Common myeloid progenitor, CD34-positive (primary cell): Measurements from ENCODE around the gene CCSAP.
"Not testable (repeated sequence)": the region's sequence is repeated elsewhere in the genome, so short reads cannot be mapped to it uniquely, and the experiment has no call there.

Experiments
- CTCF ChIA-PET: fragments of 350-600 bp; sonication (Branson Sonifier 250); formaldehyde crosslinking; loops from one replicate; lab custom pipeline; 2021; ENCODE audit warnings: antibody characterized with exemption; lab: Charles Lee
- POLR2A ChIA-PET: fragments of 350-600 bp; sonication (Branson Sonifier 250); formaldehyde crosslinking; loops from one replicate; lab custom pipeline; 2021; ENCODE audit warnings: antibody characterized with exemption; lab: Charles Lee
- DNase-seq, 3 donors: peaks; one replicate each; pipeline versions ENCODE4 v3.0.0 to v3.0.0-alpha.2; 2013
- H3K27ac ChIP-seq, 2 experiments: 1 replicate in 1 of 2; 2 replicates in 1 of 2; pipeline ENCODE4 v1.7.0; 2013; ENCODE audit warnings: inconsistent platforms in 2 of 2, low read length in 2 of 2, mild to moderate bottlenecking in 2 of 2, low read depth in 1 of 2, moderate library complexity in 1 of 2; ENCODE audit not compliant: severe bottlenecking in 2 of 2, insufficient read depth in 1 of 2, poor library complexity in 1 of 2
- H3K27me3 ChIP-seq, 5 experiments: replicated peaks in 2 of 5; 1 replicate in 3 of 5; 2 replicates in 2 of 5; pipeline versions ENCODE4 v1.6.1 to v1.7.0; 2013; ENCODE audit warnings: low read length in 4 of 5, mild to moderate bottlenecking in 2 of 5, moderate library complexity in 2 of 5, inconsistent platforms in 1 of 5; ENCODE audit not compliant: insufficient read depth in 5 of 5, control insufficient read depth in 4 of 5
- H3K36me3 ChIP-seq, 4 experiments: 1 replicate in 2 of 4; 2 replicates in 2 of 4; pipeline versions ENCODE4 v1.6.1 to v1.7.0; 2013; ENCODE audit warnings: low read length in 3 of 4, control low read depth in 1 of 4, mild to moderate bottlenecking in 1 of 4; ENCODE audit not compliant: control insufficient read depth in 4 of 4, insufficient read depth in 4 of 4
- H3K4me1 ChIP-seq, 4 experiments: 1 replicate in 3 of 4; 2 replicates in 1 of 4; pipeline versions ENCODE4 v1.6.1 to v1.7.1; 2013; ENCODE audit warnings: low read length in 3 of 4, mild to moderate bottlenecking in 3 of 4, control low read depth in 1 of 4, inconsistent platforms in 1 of 4, moderate library complexity in 1 of 4; ENCODE audit not compliant: control insufficient read depth in 4 of 4, insufficient read depth in 4 of 4; ENCODE audit errors: control extremely low read depth in 1 of 4
- H3K4me3 ChIP-seq, 7 experiments: 1 replicate in 4 of 7; 2 replicates in 3 of 7; pipeline versions ENCODE4 v1.5.1 to v1.7.0; 2013; ENCODE audit warnings: mild to moderate bottlenecking in 7 of 7, low read length in 6 of 7, moderate library complexity in 6 of 7, inconsistent platforms in 2 of 7, low read depth in 2 of 7, control low read depth in 1 of 7; ENCODE audit not compliant: insufficient read depth in 4 of 7, control insufficient read depth in 1 of 7; ENCODE audit errors: extremely low read depth in 1 of 7
- H3K9me3 ChIP-seq, 5 experiments: 1 replicate in 4 of 5; 2 replicates in 1 of 5; pipeline versions ENCODE4 v1.6.1 to v1.7.1; 2013; ENCODE audit warnings: low read length in 4 of 5, mild to moderate bottlenecking in 2 of 5, inconsistent platforms in 1 of 5, low read depth in 1 of 5, moderate library complexity in 1 of 5; ENCODE audit not compliant: control insufficient read depth in 4 of 5, insufficient read depth in 2 of 5; ENCODE audit errors: control extremely low read depth in 1 of 5
- WGBS: methylation state at CpG from one replicate; pipeline ENCODE4 v1.1.5; 2013; ENCODE audit not compliant: insufficient coverage; 5-methylcytosine and 5-hydroxymethylcytosine counted together

CCSAP gene

DNA sequence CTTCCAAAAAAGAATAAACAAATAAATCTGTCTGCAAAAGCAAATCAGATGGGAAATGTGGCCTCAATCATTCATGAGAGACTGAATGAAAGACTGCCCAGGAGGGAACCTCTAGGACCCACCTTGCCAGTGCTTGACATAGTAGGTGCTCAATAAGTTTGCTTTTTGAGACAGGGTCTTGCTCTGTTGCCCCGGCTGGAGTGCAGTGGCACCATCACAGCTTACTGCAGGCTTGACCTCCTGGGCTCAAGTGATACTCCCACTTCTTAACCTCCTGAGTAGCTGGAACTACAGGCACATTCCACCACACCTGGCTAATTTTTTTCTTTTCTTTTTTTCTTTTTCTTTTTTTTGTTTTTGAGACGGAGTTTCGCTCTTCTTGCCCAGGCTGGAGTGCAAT, 40.3 kb upstream of the CCSAP start:
- CTCF ChIA-PET: no interaction called here
- Histone ChIP-seq H3K27me3 (peaks cover 0 to 21% (median 3%) of the 10 kb centered on the region in 5 experiments), H3K4me1 (no peaks in the 10 kb centered on the region), H3K27ac (no peak overlapping the region), H3K9me3 (no peaks in the 10 kb centered on the region), H3K4me3 (no peak overlapping the region), H3K36me3 (no peaks in the 10 kb centered on the region)
- POLR2A ChIA-PET: no interaction called here
- no peak for DNase-seq
- WGBS: 100% methylated on average over 2 of the region's 3 CpGs

DNA sequence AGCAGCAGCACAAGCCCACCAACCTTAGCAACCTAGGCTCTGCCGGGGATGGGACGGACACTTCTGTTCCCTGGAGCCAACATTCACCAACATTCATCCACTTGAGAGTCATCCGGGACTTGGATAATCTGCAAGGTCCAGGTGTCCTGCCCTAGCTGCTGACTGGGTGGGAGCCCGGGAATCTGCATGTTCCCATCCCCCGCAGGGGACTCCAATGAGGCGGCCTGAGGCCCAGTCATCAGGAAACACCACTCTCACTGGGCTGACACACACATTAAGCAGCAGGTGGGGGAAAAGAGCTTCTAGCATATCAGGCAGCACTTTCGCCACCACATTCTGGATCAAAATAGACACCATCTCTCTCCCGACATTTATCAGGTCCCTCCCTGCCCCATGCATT, 38.4 kb upstream of the CCSAP start:
- WGBS: 100% methylated on average over 5 of the region's 8 CpGs
- ChIA-PET POLR2A (no interaction called here), CTCF (interaction anchor here (1.5 kb wide), 1 partner anchor 10 kb away, joined by 3 read pairs; no protein-coding TSS in a partner anchor)
- no peak overlapping the region for H3K27ac ChIP-seq
- no peak overlapping the region for H3K4me3 ChIP-seq
- H3K27me3 ChIP-seq: peaks cover 0 to 21% (median 3%) of the 10 kb centered on the region in 5 experiments
- no peaks in the 10 kb centered on the region for H3K9me3 ChIP-seq
- H3K4me1 ChIP-seq: no peaks in the 10 kb centered on the region
- DNase-seq: no peak
- no peaks in the 10 kb centered on the region for H3K36me3 ChIP-seq

DNA sequence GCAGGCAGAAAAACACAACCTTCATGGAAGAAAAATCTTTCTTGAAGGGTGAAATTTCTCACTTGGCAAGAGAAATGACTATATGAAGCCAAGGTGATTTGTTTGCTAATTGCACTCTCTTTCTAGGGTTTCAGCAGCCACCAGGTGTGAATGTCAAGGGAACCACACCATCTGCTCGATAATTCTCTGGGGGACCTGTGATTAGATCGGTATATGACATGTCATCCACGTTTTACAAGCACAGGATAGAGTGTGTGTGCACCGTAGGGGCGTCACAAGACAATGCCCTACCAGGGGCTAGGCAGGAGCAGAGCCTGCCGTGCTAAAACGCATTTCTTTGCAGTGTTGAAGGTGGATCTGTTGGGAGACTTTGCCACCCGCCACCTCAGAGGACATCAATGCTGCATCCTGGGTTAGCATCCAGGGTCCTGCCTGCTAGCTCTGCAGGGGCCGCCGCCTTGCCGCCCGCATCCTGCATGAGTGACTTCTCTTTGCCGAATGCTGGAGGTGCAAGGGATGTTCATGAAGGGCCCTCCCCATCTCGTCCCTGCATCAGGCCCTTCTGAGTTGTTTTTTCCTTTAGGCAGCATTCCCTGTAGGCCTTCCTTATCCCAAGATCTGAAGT, 37.8 kb upstream of the CCSAP start:
- no peaks in the 10 kb centered on the region for H3K4me1 ChIP-seq
- H3K27me3 ChIP-seq: peaks cover 0 to 19% (median 3%) of the 10 kb centered on the region in 5 experiments
- no peaks in the 10 kb centered on the region for H3K36me3 ChIP-seq
- ChIA-PET CTCF (interaction anchor here (1.5 kb wide), 1 partner anchor 9 kb away, joined by 3 read pairs; no protein-coding TSS in a partner anchor), POLR2A (no interaction called here)
- H3K9me3 ChIP-seq: no peaks in the 10 kb centered on the region
- no peak overlapping the region for H3K27ac ChIP-seq
- WGBS: 90% methylated on average over 14 of the region's 14 CpGs
- no peak overlapping the region for H3K4me3 ChIP-seq
- DNase-seq: no peak

DNA sequence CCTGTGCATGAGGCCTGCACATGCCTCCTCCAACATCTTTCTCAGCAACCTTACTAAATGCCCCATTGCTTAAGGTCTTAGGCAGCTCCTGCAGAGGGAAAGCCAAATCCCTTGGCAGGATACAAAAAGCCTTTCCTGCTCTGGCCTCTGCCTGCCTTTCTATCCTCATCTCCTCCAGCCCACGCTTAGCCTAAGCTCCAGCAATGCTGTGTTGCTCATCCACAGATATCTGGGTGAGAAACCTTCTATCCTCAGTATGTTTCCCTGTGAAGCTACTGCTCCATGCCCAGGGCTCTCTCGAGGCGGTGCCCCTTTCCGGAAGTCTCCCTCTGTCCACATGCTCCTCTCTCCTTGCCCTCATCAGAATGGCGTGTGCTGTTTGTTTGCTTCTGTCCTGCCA, 37.0 kb upstream of the CCSAP start:
- Histone ChIP-seq H3K4me3 (no peak overlapping the region), H3K9me3 (no peaks in the 10 kb centered on the region), H3K4me1 (no peaks in the 10 kb centered on the region), H3K27me3 (peaks cover 0 to 16% (median 3%) of the 10 kb centered on the region in 5 experiments), H3K27ac (no peak overlapping the region), H3K36me3 (no peaks in the 10 kb centered on the region)
- DNase-seq: no peak
- 70% methylated on average over 3 of the region's 5 CpGs for WGBS
- ChIA-PET POLR2A (no interaction called here), CTCF (no interaction called here)

DNA sequence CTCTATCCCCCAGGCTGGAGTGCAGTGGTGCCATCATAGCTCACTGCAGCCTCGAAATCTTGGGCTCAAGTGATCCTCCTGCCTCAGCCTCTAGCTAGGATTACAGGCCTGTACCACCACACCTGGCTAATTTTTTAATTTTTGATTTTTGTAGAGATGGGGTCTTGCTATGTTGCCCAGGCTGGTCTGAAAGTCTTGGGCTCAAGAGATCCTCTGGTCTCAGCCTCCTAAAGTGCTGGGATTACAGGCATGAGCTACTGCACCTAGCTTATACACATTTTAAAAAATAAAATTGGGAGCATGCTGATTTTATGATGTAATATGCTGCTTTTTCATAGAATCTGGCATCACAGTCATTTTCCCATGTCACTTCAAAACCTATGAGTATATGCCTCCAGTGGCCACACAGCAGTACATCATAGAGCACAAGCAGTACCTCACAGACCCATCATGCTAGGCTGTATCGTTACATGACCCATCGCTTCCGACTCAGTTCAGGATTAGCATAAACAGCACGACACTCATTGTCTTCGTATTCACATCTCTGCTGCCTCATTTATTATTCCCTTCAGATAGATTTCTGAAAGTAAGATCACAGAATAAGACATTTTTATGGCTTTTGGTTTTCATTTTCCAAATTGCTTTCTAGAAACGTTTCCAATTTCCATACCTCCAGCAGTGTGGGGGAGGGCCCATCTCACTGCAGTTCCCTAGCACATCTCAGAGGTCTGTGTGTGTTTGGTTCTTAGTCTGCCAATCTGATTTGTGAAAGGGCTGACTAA, 35.9 kb upstream of the CCSAP start:
- POLR2A ChIA-PET: no interaction called here
- CTCF ChIA-PET: no interaction called here
- Histone ChIP-seq H3K27ac (no peak overlapping the region), H3K4me3 (no peak overlapping the region), H3K9me3 (no peaks in the 10 kb centered on the region), H3K36me3 (no peaks in the 10 kb centered on the region), H3K4me1 (no peaks in the 10 kb centered on the region), H3K27me3 (peaks cover 0 to 18% (median 2%) of the 10 kb centered on the region in 5 experiments)
- WGBS: 96% methylated on average over 4 of the region's 7 CpGs
- peak in 1 of 3 donors; percentile 6 for DNase-seq

DNA sequence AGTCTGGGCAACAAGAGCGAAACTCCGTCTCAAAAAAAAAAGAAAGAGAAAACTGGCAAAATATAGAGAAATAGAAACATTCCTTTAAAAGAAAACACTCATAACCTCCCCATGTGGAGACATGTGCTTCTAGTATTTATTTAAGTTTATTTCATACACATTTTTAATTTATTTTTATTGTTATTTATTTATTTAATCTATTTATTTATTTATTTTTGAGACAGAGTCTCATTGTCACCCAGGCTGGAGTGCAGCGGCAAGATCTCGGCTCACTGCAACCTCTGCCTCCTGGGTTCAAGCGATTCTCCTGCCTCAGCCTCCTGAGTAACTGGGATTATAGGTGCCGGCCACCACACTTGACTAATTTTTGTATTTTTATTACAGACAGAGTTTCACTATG, 35.2 kb upstream of the CCSAP start:
- H3K4me3 ChIP-seq, H3K4me1 ChIP-seq, DNase-seq, H3K9me3 ChIP-seq, H3K36me3 ChIP-seq, H3K27ac ChIP-seq, POLR2A ChIA-PET, CTCF ChIA-PET: not testable (repeated sequence)
- H3K27me3 ChIP-seq: peaks cover 0 to 21% (median 2%) of the 10 kb centered on the region in 5 experiments
- 100% methylated on average over 3 of the region's 6 CpGs for WGBS

DNA sequence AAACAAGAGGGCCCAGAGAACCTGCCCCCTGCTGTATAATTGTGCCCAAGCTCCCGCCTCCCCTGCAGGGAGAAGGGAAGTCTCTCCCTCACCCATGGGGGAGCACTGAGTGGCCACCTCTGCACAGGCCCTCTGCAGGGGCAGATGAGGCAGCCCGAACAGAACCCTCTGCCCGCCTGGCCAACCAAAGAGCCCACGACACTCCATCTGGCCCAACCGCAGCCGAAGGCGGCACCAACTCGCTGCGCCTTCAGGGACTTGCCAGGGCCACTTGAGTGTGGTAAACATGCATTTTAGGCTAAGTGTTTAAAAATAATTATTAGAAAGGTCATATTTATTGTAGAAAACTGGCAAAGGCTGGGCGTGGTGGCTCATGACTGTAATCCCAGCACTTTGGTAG, 34.6 kb upstream of the CCSAP start:
- DNase-seq: no peak
- Histone ChIP-seq H3K36me3 (no peaks in the 10 kb centered on the region), H3K4me3 (no peak overlapping the region), H3K27ac (no peak overlapping the region), H3K27me3 (peaks cover 0 to 21% (median 4%) of the 10 kb centered on the region in 5 experiments), H3K4me1 (no peaks in the 10 kb centered on the region), H3K9me3 (no peaks in the 10 kb centered on the region)
- 98% methylated on average over 9 of the region's 10 CpGs for WGBS
- POLR2A ChIA-PET: no interaction called here
- CTCF ChIA-PET: no interaction called here
